Brain microvascular endothelial cell (primary cell): ENCODE measurements around the gene SCD.

Experiments
- DNase-seq: peaks from one replicate; pipeline ENCODE4 v3.0.0-alpha.2; 2020
- H3K27ac ChIP-seq: fragments of 250-450 bp; sonication (Bioruptor Pico); 2 replicates; pipeline ENCODE4 v1.5.1; 2020; ENCODE audit warnings: mild to moderate bottlenecking, moderate library complexity
- H3K27me3 ChIP-seq: fragments of 250-450 bp; sonication (Bioruptor Pico); replicated peaks from 2 replicates; pipeline ENCODE4 v1.5.1; 2020; ENCODE audit warnings: mild to moderate bottlenecking
- H3K36me3 ChIP-seq: fragments of 250-450 bp; sonication (Bioruptor Pico); replicated peaks from 2 replicates; pipeline ENCODE4 v1.5.1; 2020; ENCODE audit warnings: mild to moderate bottlenecking
- H3K4me3 ChIP-seq: 2 replicates; pipeline ENCODE4 v1.5.1; 2011; ENCODE audit warnings: low read depth, mild to moderate bottlenecking, control low read depth, low read length, moderate library complexity
- CTCF ChIP-seq: IDR thresholded peaks from 2 replicates; pipeline ENCODE4 v1.5.1; 2011; ENCODE audit warnings: low read depth, mild to moderate bottlenecking, moderate library complexity, low read length, control low read depth, inconsistent platforms; ENCODE audit errors: missing control alignments
- in situ Hi-C: cut with HindIII; loops from 2 replicates; pipeline ENCODE4 v1.10.0; 2017; ENCODE audit warnings: low sequenced_read_pairs, low pct_ligation_motif_present

Gene SCD

GRCh38 chr10:100353770-100354485 is 6.9 kb downstream of the SCD start:
- H3K4me3 ChIP-seq: no peak overlapping the region
- no peak for DNase-seq
- no peak overlapping the region for H3K27ac ChIP-seq
- H3K36me3 ChIP-seq: peaks cover 88% of the 10 kb centered on the region
- in situ Hi-C loops: no loop called here
- TF ChIP-seq CTCF: no peak
- no peaks in the 10 kb centered on the region for H3K27me3 ChIP-seq

GRCh38 chr10:100355086-100355485 is 8.1 kb downstream of the SCD start:
- no peak for DNase-seq
- in situ Hi-C loops: no loop called here
- Histone ChIP-seq H3K4me3 (no peak overlapping the region), H3K27ac (no peak overlapping the region), H3K36me3 (peaks cover 88% of the 10 kb centered on the region), H3K27me3 (no peaks in the 10 kb centered on the region)
- TF ChIP-seq CTCF: no peak

GRCh38 chr10:100356067-100357017 is 9.3 kb downstream of the SCD start:
- in situ Hi-C loops: no loop called here
- no peak for TF ChIP-seq CTCF
- Histone ChIP-seq H3K36me3 (peaks cover 87% of the 10 kb centered on the region), H3K4me3 (no peak overlapping the region), H3K27ac (no peak overlapping the region), H3K27me3 (no peaks in the 10 kb centered on the region)
- no peak for DNase-seq

GRCh38 chr10:100357059-100357858 is 10.2 kb downstream of the SCD start:
- Histone ChIP-seq H3K27me3 (no peaks in the 10 kb centered on the region), H3K36me3 (peaks cover 85% of the 10 kb centered on the region), H3K27ac (no peak overlapping the region), H3K4me3 (no peak overlapping the region)
- TF ChIP-seq CTCF: no peak
- DNase-seq: no peak
- in situ Hi-C loops: no loop called here

- H3K4me3 ChIP-seq: no peak overlapping the region
- in situ Hi-C loops: no loop called here
- no peak overlapping the region for H3K27ac ChIP-seq
- H3K27me3 ChIP-seq: no peaks in the 10 kb centered on the region
- no peak for TF ChIP-seq CTCF
- no peak for DNase-seq
- peaks cover 79% of the 10 kb centered on the region for H3K36me3 ChIP-seq
Measured at GRCh38 chr10:100359030-100359432, 12.0 kb downstream of the SCD start.
